H9 (cell line): ENCODE data around the gene CUBN. TPM values are rescaled to one million over a fixed set of nuclear protein-coding genes. Genes with fewer than 3 reads are reported as not detected.

Source experiments
- DNase-seq: peaks from one replicate; pipeline ENCODE4 v3.0.0-alpha.2; 2017
- H2AFZ ChIP-seq: one replicate; pipeline ENCODE4 v1.6.1; 2013; ENCODE audit warnings: mild to moderate bottlenecking, low read length, control low read depth, moderate library complexity
- H2AK5ac ChIP-seq: 2 replicates; pipeline ENCODE4 v1.6.1; 2013; ENCODE audit warnings: low read length, control low read depth, mixed read lengths; ENCODE audit not compliant: insufficient read length
- H2BK120ac ChIP-seq: one replicate; pipeline ENCODE4 v1.6.1; 2013; ENCODE audit warnings: low read depth, mild to moderate bottlenecking, low read length, control low read depth, inconsistent platforms; ENCODE audit not compliant: poor library complexity, severe bottlenecking
- H2BK12ac ChIP-seq: 2 replicates; pipeline ENCODE4 v1.6.1; 2013; ENCODE audit warnings: low read length, control low read depth, mixed read lengths, low read depth; ENCODE audit not compliant: insufficient read length
- H2BK15ac ChIP-seq: 2 replicates; pipeline ENCODE4 v1.6.1; 2013; ENCODE audit warnings: low read depth, low read length, control low read depth
- H2BK20ac ChIP-seq: one replicate; pipeline ENCODE4 v1.6.1; 2013; ENCODE audit warnings: low read depth, mild to moderate bottlenecking, low read length, control low read depth, inconsistent platforms; ENCODE audit not compliant: poor library complexity, severe bottlenecking
- H2BK5ac ChIP-seq: 2 replicates; pipeline ENCODE4 v1.6.1; 2013; ENCODE audit warnings: low read length, control low read depth, mixed read lengths; ENCODE audit not compliant: insufficient read length
- H3K14ac ChIP-seq: 2 replicates; pipeline ENCODE4 v1.6.1; 2013; ENCODE audit warnings: low read length, control low read depth; ENCODE audit not compliant: insufficient read depth
- H3K18ac ChIP-seq: 2 replicates; pipeline ENCODE4 v1.6.1; 2013; ENCODE audit warnings: low read depth, mild to moderate bottlenecking, mixed read lengths, low read length, control low read depth; ENCODE audit not compliant: insufficient read length
- H3K23ac ChIP-seq: 2 replicates; pipeline ENCODE4 v1.6.1; 2013; ENCODE audit warnings: low read length, control low read depth, mixed read lengths, low read depth; ENCODE audit not compliant: insufficient read length
- H3K23me2 ChIP-seq: 2 replicates; pipeline ENCODE4 v1.6.1; 2013; ENCODE audit warnings: low read depth, mild to moderate bottlenecking, mixed read lengths, low read length, control low read depth; ENCODE audit not compliant: insufficient read length, poor library complexity, severe bottlenecking
- H3K27ac ChIP-seq: 2 replicates; pipeline ENCODE4 v1.5.1; 2013; ENCODE audit warnings: low read length, control low read depth, mixed read lengths, low read depth; ENCODE audit not compliant: insufficient read length
- H3K27me3 ChIP-seq: 2 replicates; pipeline ENCODE4 v1.6.1; 2013; ENCODE audit warnings: low read length, control low read depth, inconsistent platforms; ENCODE audit not compliant: insufficient read depth
- H3K4ac ChIP-seq: 2 replicates; pipeline ENCODE4 v1.6.1; 2013; ENCODE audit warnings: low read depth, mild to moderate bottlenecking, control low read depth, inconsistent platforms, low read length, moderate library complexity
- H3K4me1 ChIP-seq: 2 replicates; pipeline ENCODE4 v1.6.1; 2013; ENCODE audit warnings: low read length, control low read depth, inconsistent platforms; ENCODE audit not compliant: insufficient read depth
- H3K4me2 ChIP-seq: 2 replicates; pipeline ENCODE4 v1.6.1; 2013; ENCODE audit warnings: low read length, control low read depth, mixed read lengths; ENCODE audit not compliant: insufficient read length, insufficient read depth
- H3K56ac ChIP-seq: 2 replicates; pipeline ENCODE4 v1.6.1; 2013; ENCODE audit warnings: low read depth, mild to moderate bottlenecking, mixed read lengths, low read length, control low read depth; ENCODE audit not compliant: insufficient read length
- H3K79me1 ChIP-seq: 2 replicates; pipeline ENCODE4 v1.6.1; 2013; ENCODE audit warnings: low read depth, mild to moderate bottlenecking, moderate library complexity, low read length, control low read depth, inconsistent platforms; ENCODE audit not compliant: insufficient read depth, poor library complexity, severe bottlenecking
- H3K79me2 ChIP-seq: 2 replicates; pipeline ENCODE4 v1.6.1; 2013; ENCODE audit warnings: low read length, control low read depth, inconsistent platforms; ENCODE audit not compliant: insufficient read depth
- H3K9ac ChIP-seq: 2 replicates; pipeline ENCODE4 v1.6.1; 2013; ENCODE audit warnings: low read length, control low read depth, mixed read lengths; ENCODE audit not compliant: insufficient read length; ENCODE audit errors: extremely low read depth
- H3K9me3 ChIP-seq: one replicate; pipeline ENCODE4 v1.6.1; 2013; ENCODE audit warnings: low read depth, low read length, inconsistent platforms; ENCODE audit not compliant: control insufficient read depth
- H3T11ph ChIP-seq: one replicate; pipeline ENCODE4 v1.6.1; 2013; ENCODE audit warnings: mild to moderate bottlenecking, low read length, control low read depth, inconsistent platforms
- H4K20me1 ChIP-seq: one replicate; pipeline ENCODE4 v1.6.1; 2013; ENCODE audit not compliant: control insufficient read depth, insufficient read length, insufficient read depth
- H4K5ac ChIP-seq: 2 replicates; pipeline ENCODE4 v1.6.1; 2013; ENCODE audit warnings: low read depth, mild to moderate bottlenecking, mixed read lengths, low read length, control low read depth; ENCODE audit not compliant: insufficient read length
- H4K8ac ChIP-seq: replicated peaks from 2 replicates; pipeline ENCODE4 v1.6.1; 2013; ENCODE audit warnings: low read length, control low read depth, mixed read lengths, low read depth; ENCODE audit not compliant: insufficient read length
- H4K91ac ChIP-seq: 2 replicates; pipeline ENCODE4 v1.6.1; 2013; ENCODE audit warnings: low read depth, mild to moderate bottlenecking, moderate library complexity, mixed read lengths, low read length, control low read depth; ENCODE audit not compliant: insufficient read length
- H3K27ac Mint-ChIP-seq, 3 experiments: 2 replicates in 2 of 3; 3 replicates in 1 of 3; pipeline ENCODE4 v1.8.0; 2020 to 2021; ENCODE audit warnings: mixed read lengths in 3 of 3, mild to moderate bottlenecking in 1 of 3, moderate library complexity in 1 of 3
- H3K27me3 Mint-ChIP-seq: 2 replicates; pipeline ENCODE4 v1.8.0; 2021; ENCODE audit warnings: low read depth, mild to moderate bottlenecking, moderate library complexity, mixed read lengths
- H3K36me3 Mint-ChIP-seq, 3 experiments: 2 replicates in 2 of 3; 3 replicates in 1 of 3; pipeline ENCODE4 v1.8.0; 2020 to 2021; ENCODE audit warnings: low read depth in 3 of 3, mixed read lengths in 3 of 3; ENCODE audit not compliant: insufficient read depth in 1 of 3
- H3K4me1 Mint-ChIP-seq, 2 experiments: 2 replicates each; pipeline ENCODE4 v1.8.0; 2020; ENCODE audit warnings: mixed read lengths in 2 of 2
- H3K4me3 Mint-ChIP-seq, 2 experiments: 2 replicates in 1 of 2; 3 replicates in 1 of 2; pipeline ENCODE4 v1.8.0; 2020 to 2021; ENCODE audit warnings: mild to moderate bottlenecking in 2 of 2, mixed read lengths in 2 of 2, moderate library complexity in 1 of 2
- H3K9me3 Mint-ChIP-seq, 2 experiments: 2 replicates in 1 of 2; 3 replicates in 1 of 2; pipeline ENCODE4 v1.8.0; 2020; ENCODE audit warnings: mild to moderate bottlenecking in 2 of 2, mixed read lengths in 2 of 2, moderate library complexity in 1 of 2
- WGBS: extraction: QIAGEN DNeasy Blood & Tissue Kit; methylation state at CpG from one replicate; pipeline ENCODE4 v1.1.7; 2013; ENCODE audit warnings: missing lambda C conversion rate, low lambda C conversion rate, mixed read lengths; ENCODE audit not compliant: insufficient read length; ENCODE audit errors: extremely low coverage; 5-methylcytosine and 5-hydroxymethylcytosine counted together
- total RNA-seq: library from RNA; stranded (reverse); gene quantifications from 2 replicates; pipeline ENCODE4 v1.2.1, GENCODE V29; 2021
- TF ChIP-seq, protein P1 (sequence below): fragments of 200-600 bp; sonication (generic); conservative IDR thresholded peaks from 3 replicates; pipeline ENCODE4 v1.8.0; 2021; ENCODE audit warnings: antibody characterized with exemption, mild to moderate bottlenecking

CUBN gene
- total RNA-seq, 1 experiment from 2014 or later, result 0.26 TPM

DNA sequence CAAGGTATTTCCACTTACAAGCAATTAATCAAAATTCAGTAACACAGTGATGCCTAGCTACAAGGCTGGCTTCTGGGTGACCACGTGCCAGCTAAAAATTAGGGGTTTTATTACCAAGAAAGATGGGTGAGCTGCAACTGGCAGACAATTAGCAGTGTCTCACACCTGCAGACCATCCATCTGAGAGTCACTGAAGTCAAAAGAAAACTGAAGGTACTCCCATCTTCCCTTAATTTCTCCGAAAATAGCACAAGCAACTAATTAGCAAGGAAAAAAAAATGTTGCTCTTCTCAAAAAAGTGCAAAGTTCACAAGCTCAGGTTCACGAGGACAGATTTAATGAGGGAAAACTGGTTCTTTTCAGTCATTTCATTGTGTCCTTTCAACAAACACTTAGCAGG, 340.8 kb downstream of the CUBN start:
- Histone ChIP-seq H4K91ac (no peak overlapping the region), H4K8ac (no peak overlapping the region), H3K4me1 (no peaks in the 10 kb centered on the region), H2BK15ac (no peak overlapping the region), H2BK120ac (no peak overlapping the region), H3K56ac (no peak overlapping the region), H3K79me1 (no peaks in the 10 kb centered on the region), H2BK12ac (no peak overlapping the region), H3K9me3 (no peaks in the 10 kb centered on the region), H3K14ac (no peak overlapping the region), H2BK5ac (no peak overlapping the region), H4K20me1 (no peaks in the 10 kb centered on the region), H3K9ac (no peak overlapping the region), H4K5ac (no peak overlapping the region), H3K79me2 (0 out of 2 replicates have a peak, but pooled peaks cover 2% of the 10 kb centered on the region), H3K4me2 (no peak overlapping the region), H3K23ac (no peak overlapping the region), H2AFZ (no peak overlapping the region), H3K18ac (no peak overlapping the region), H3K27me3 (no peaks in the 10 kb centered on the region), H3K4ac (no peak overlapping the region), H3K27ac (no peak overlapping the region), H2AK5ac (no peak overlapping the region), H3K23me2 (no peaks in the 10 kb centered on the region), H2BK20ac (no peak overlapping the region), H3T11ph (no peak overlapping the region)
- TF ChIP-seq, protein P1, sequence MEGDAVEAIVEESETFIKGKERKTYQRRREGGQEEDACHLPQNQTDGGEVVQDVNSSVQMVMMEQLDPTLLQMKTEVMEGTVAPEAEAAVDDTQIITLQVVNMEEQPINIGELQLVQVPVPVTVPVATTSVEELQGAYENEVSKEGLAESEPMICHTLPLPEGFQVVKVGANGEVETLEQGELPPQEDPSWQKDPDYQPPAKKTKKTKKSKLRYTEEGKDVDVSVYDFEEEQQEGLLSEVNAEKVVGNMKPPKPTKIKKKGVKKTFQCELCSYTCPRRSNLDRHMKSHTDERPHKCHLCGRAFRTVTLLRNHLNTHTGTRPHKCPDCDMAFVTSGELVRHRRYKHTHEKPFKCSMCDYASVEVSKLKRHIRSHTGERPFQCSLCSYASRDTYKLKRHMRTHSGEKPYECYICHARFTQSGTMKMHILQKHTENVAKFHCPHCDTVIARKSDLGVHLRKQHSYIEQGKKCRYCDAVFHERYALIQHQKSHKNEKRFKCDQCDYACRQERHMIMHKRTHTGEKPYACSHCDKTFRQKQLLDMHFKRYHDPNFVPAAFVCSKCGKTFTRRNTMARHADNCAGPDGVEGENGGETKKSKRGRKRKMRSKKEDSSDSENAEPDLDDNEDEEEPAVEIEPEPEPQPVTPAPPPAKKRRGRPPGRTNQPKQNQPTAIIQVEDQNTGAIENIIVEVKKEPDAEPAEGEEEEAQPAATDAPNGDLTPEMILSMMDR, result no peak
- H3K9me3 Mint-ChIP-seq, result peaks cover 0 to 5% of the 10 kb centered on the region in 2 experiments; a peak in 2 of 5 replicates
- WGBS, result no CpG with 5 or more reads among the region's 3 CpGs
- H3K4me3 Mint-ChIP-seq, result no peak overlapping the region
- H3K27ac Mint-ChIP-seq, result no peak overlapping the region
- H3K36me3 Mint-ChIP-seq, result peaks cover 6 to 15% (median 7%) of the 10 kb centered on the region in 3 experiments; a peak in 6 of 7 replicates
- no peak for DNase-seq
- H3K27me3 Mint-ChIP-seq, result no peaks in the 10 kb centered on the region
- no peaks in the 10 kb centered on the region for H3K4me1 Mint-ChIP-seq
